ENCODE results near the gene PREX1.

The PREX1 gene

GRCh38 chr20:48709058-48709691 lies 118.6 kb downstream of the PREX1 start:
- Mint-ChIP-seq H3K27me3 (no peaks in the 10 kb centered on the region), H3K9me3 (no peaks in the 10 kb centered on the region), H3K27ac (peak overlapping the region; percentile 0), H3K4me3 (no peak overlapping the region), H3K4me1 (ENCODE audit: low read depth) (peaks cover 77% of the 10 kb centered on the region), H3K36me3 (ENCODE audit: low read depth) (peaks cover 70% of the 10 kb centered on the region)
- intact Hi-C loops (cut with micrococcal nuclease) = no loop called here

GRCh38 chr20:48708630-48709029 lies 119.2 kb downstream of the PREX1 start:
- Mint-ChIP-seq H3K27ac (peak overlapping the region; percentile 0), H3K4me3 (no peak overlapping the region), H3K27me3 (no peaks in the 10 kb centered on the region), H3K36me3 (ENCODE audit: low read depth) (peaks cover 76% of the 10 kb centered on the region), H3K4me1 (ENCODE audit: low read depth) (peaks cover 78% of the 10 kb centered on the region), H3K9me3 (no peaks in the 10 kb centered on the region)
- intact Hi-C loops (cut with micrococcal nuclease) = no loop called here

GRCh38 chr20:48708116-48708515 lies 119.7 kb downstream of the PREX1 start:
- no peaks in the 10 kb centered on the region for H3K27me3 Mint-ChIP-seq
- H3K4me3 Mint-ChIP-seq = no peak overlapping the region
- H3K27ac Mint-ChIP-seq = peak overlapping the region; percentile 0
- no peaks in the 10 kb centered on the region for H3K9me3 Mint-ChIP-seq
- H3K36me3 Mint-ChIP-seq (ENCODE audit: low read depth) = peaks cover 81% of the 10 kb centered on the region
- peaks cover 83% of the 10 kb centered on the region for H3K4me1 Mint-ChIP-seq (ENCODE audit: low read depth)
- intact Hi-C loops (cut with micrococcal nuclease) = no loop called here

GRCh38 chr20:48706710-48707365 lies 121.0 kb downstream of the PREX1 start:
- Mint-ChIP-seq H3K4me1 (ENCODE audit: low read depth) (peaks cover 81% of the 10 kb centered on the region), H3K9me3 (no peaks in the 10 kb centered on the region), H3K27ac (no peak overlapping the region), H3K27me3 (no peaks in the 10 kb centered on the region), H3K4me3 (no peak overlapping the region), H3K36me3 (ENCODE audit: low read depth) (peaks cover 92% of the 10 kb centered on the region)
- intact Hi-C loops (cut with micrococcal nuclease) = no loop called here

GRCh38 chr20:48706116-48706656 lies 121.6 kb downstream of the PREX1 start:
- no peak overlapping the region for H3K4me3 Mint-ChIP-seq
- H3K36me3 Mint-ChIP-seq (ENCODE audit: low read depth) = peaks cover 96% of the 10 kb centered on the region
- peaks cover 74% of the 10 kb centered on the region for H3K4me1 Mint-ChIP-seq (ENCODE audit: low read depth)
- H3K27ac Mint-ChIP-seq = no peak overlapping the region
- intact Hi-C loops (cut with micrococcal nuclease) = no loop called here
- no peaks in the 10 kb centered on the region for H3K9me3 Mint-ChIP-seq
- H3K27me3 Mint-ChIP-seq = no peaks in the 10 kb centered on the region

GRCh38 chr20:48705240-48706115 lies 122.3 kb downstream of the PREX1 start:
- Mint-ChIP-seq H3K4me1 (ENCODE audit: low read depth) (peaks cover 67% of the 10 kb centered on the region), H3K9me3 (no peaks in the 10 kb centered on the region), H3K27me3 (no peaks in the 10 kb centered on the region), H3K27ac (no peak overlapping the region), H3K4me3 (no peak overlapping the region), H3K36me3 (ENCODE audit: low read depth) (peaks cover 96% of the 10 kb centered on the region)
- intact Hi-C loops (cut with micrococcal nuclease) = no loop called here

GRCh38 chr20:48704761-48705160 lies 123.0 kb downstream of the PREX1 start:
- Mint-ChIP-seq H3K4me1 (ENCODE audit: low read depth) (peaks cover 61% of the 10 kb centered on the region), H3K27me3 (no peaks in the 10 kb centered on the region), H3K36me3 (ENCODE audit: low read depth) (peaks cover 97% of the 10 kb centered on the region), H3K9me3 (no peaks in the 10 kb centered on the region), H3K27ac (no peak overlapping the region), H3K4me3 (no peak overlapping the region)
- intact Hi-C loops (cut with micrococcal nuclease) = no loop called here

GRCh38 chr20:48703511-48704219 lies 124.1 kb downstream of the PREX1 start:
- Mint-ChIP-seq H3K9me3 (no peaks in the 10 kb centered on the region), H3K4me3 (no peak overlapping the region), H3K27me3 (no peaks in the 10 kb centered on the region), H3K4me1 (ENCODE audit: low read depth) (peaks cover 55% of the 10 kb centered on the region), H3K36me3 (ENCODE audit: low read depth) (peaks cover 97% of the 10 kb centered on the region), H3K27ac (peak overlapping the region; percentile 9)
- intact Hi-C loops (cut with micrococcal nuclease) = no loop called here

- peaks cover 97% of the 10 kb centered on the region for H3K36me3 Mint-ChIP-seq (ENCODE audit: low read depth)
- H3K4me3 Mint-ChIP-seq = no peak overlapping the region
- no peaks in the 10 kb centered on the region for H3K9me3 Mint-ChIP-seq
- H3K27me3 Mint-ChIP-seq = no peaks in the 10 kb centered on the region
- H3K27ac Mint-ChIP-seq = peak overlapping the region; percentile 9
- intact Hi-C loops (cut with micrococcal nuclease) = no loop called here
- peaks cover 49% of the 10 kb centered on the region for H3K4me1 Mint-ChIP-seq (ENCODE audit: low read depth)
Measured at GRCh38 chr20:48703107-48703506, 124.7 kb downstream of the PREX1 start.

GRCh38 chr20:48702455-48702913 lies 125.3 kb downstream of the PREX1 start:
- H3K4me3 Mint-ChIP-seq = no peak overlapping the region
- no peaks in the 10 kb centered on the region for H3K9me3 Mint-ChIP-seq
- H3K4me1 Mint-ChIP-seq (ENCODE audit: low read depth) = peaks cover 48% of the 10 kb centered on the region
- intact Hi-C loops (cut with micrococcal nuclease) = no loop called here
- H3K36me3 Mint-ChIP-seq (ENCODE audit: low read depth) = peaks cover 97% of the 10 kb centered on the region
- peak overlapping the region; percentile 9 for H3K27ac Mint-ChIP-seq
- H3K27me3 Mint-ChIP-seq = no peaks in the 10 kb centered on the region

- H3K27ac Mint-ChIP-seq = no peak overlapping the region
- H3K27me3 Mint-ChIP-seq = no peaks in the 10 kb centered on the region
- H3K9me3 Mint-ChIP-seq = no peaks in the 10 kb centered on the region
- intact Hi-C loops (cut with micrococcal nuclease) = no loop called here
- peaks cover 40% of the 10 kb centered on the region for H3K4me1 Mint-ChIP-seq (ENCODE audit: low read depth)
- H3K36me3 Mint-ChIP-seq (ENCODE audit: low read depth) = peaks cover 94% of the 10 kb centered on the region
- no peak overlapping the region for H3K4me3 Mint-ChIP-seq
Measured at GRCh38 chr20:48701702-48702101, 126.1 kb downstream of the PREX1 start.

GRCh38 chr20:48698507-48699267 lies 129.1 kb downstream of the PREX1 start:
- Mint-ChIP-seq H3K36me3 (ENCODE audit: low read depth) (peaks cover 92% of the 10 kb centered on the region), H3K27me3 (no peaks in the 10 kb centered on the region), H3K27ac (no peak overlapping the region), H3K4me1 (ENCODE audit: low read depth) (peaks cover 23% of the 10 kb centered on the region), H3K4me3 (no peak overlapping the region), H3K9me3 (no peaks in the 10 kb centered on the region)
- intact Hi-C loops (cut with micrococcal nuclease) = no loop called here
